IMR-90 (cell line): ENCODE data around the gene ERG. TPM values are rescaled to one million over a fixed set of nuclear protein-coding genes. Genes with fewer than 3 reads are reported as not detected.

ENCODE experiments used
- ATAC-seq: fragments of 200-7000 bp; cut with Tn5 transposase; 2 replicates; pipeline ENCODE4 v1.9.1; 2020; ENCODE audit warnings: low read depth, mild to moderate bottlenecking, moderate library complexity
- BruUV-seq: library from RNA; stranded (reverse); fragments of 400-500 nt; replicated peaks from 2 replicates; lab custom pipeline; 2021; lab: Mats Ljungman, UMichigan
- CTCF ChIA-PET: fragments of 300-600 bp; formaldehyde crosslinking; extraction: SDS; loops from one replicate; lab custom pipeline; 2021; ENCODE audit warnings: antibody characterized with exemption; lab: Yijun Ruan, JAX
- POLR2A ChIA-PET: fragments of 300-600 bp; sonication (Branson Sonifier 250); formaldehyde crosslinking; loops from one replicate; lab custom pipeline; 2022; ENCODE audit warnings: antibody characterized with exemption; ENCODE audit not compliant: unreplicated experiment; lab: Charles Lee
- DNase-seq: peaks from one replicate; pipeline ENCODE4 v3.0.0; 2013
- H2AFZ ChIP-seq: replicated peaks from 2 replicates; pipeline ENCODE3; 2013; ENCODE audit warnings: low read length, mild to moderate bottlenecking; ENCODE audit not compliant: poor library complexity
- H2AK5ac ChIP-seq: 2 replicates; pipeline ENCODE4 v1.6.1; 2013; ENCODE audit warnings: low read depth, low read length, inconsistent platforms
- H2AK9ac ChIP-seq: replicated peaks from 2 replicates; pipeline ENCODE3; 2013; ENCODE audit warnings: mild to moderate bottlenecking, low read depth, low read length, moderate library complexity; ENCODE audit not compliant: poor library complexity
- H2BK120ac ChIP-seq: 2 replicates; pipeline ENCODE4 v1.6.1; 2013; ENCODE audit warnings: low read depth, low read length, inconsistent platforms
- H2BK15ac ChIP-seq: 3 replicates; pipeline ENCODE4 v1.6.1; 2013; ENCODE audit warnings: low read depth, low read length, inconsistent platforms
- H2BK20ac ChIP-seq: 2 replicates; pipeline ENCODE4 v1.6.1; 2013; ENCODE audit warnings: low read depth, mild to moderate bottlenecking, inconsistent platforms, low read length, moderate library complexity
- H2BK5ac ChIP-seq: 2 replicates; pipeline ENCODE4 v1.6.1; 2013; ENCODE audit warnings: mild to moderate bottlenecking, low read depth, low read length, inconsistent platforms; ENCODE audit not compliant: poor library complexity, severe bottlenecking
- H3K14ac ChIP-seq: replicated peaks from 2 replicates; pipeline ENCODE4 v1.6.1; 2013; ENCODE audit warnings: low read depth, low read length, inconsistent platforms
- H3K18ac ChIP-seq: 2 replicates; pipeline ENCODE4 v1.6.1; 2013; ENCODE audit warnings: low read depth, low read length, control low read depth
- H3K23ac ChIP-seq: 2 replicates; pipeline ENCODE4 v1.6.1; 2013; ENCODE audit warnings: low read depth, low read length, inconsistent platforms
- H3K27ac ChIP-seq: 2 replicates; pipeline ENCODE4 v1.5.1; 2013; ENCODE audit warnings: mild to moderate bottlenecking, control low read depth, low read length; ENCODE audit not compliant: insufficient read depth
- H3K27me3 ChIP-seq: 2 replicates; pipeline ENCODE4 v1.6.1; 2013; ENCODE audit warnings: low read length; ENCODE audit not compliant: control insufficient read depth, insufficient read depth
- H3K36me3 ChIP-seq: 2 replicates; pipeline ENCODE4 v1.6.1; 2013; ENCODE audit warnings: low read length, mixed read lengths; ENCODE audit not compliant: control insufficient read depth, insufficient read depth
- H3K4ac ChIP-seq: 2 replicates; pipeline ENCODE4 v1.6.1; 2013; ENCODE audit warnings: low read depth, low read length, inconsistent platforms
- H3K4me1 ChIP-seq: 2 replicates; pipeline ENCODE4 v1.6.1; 2013; ENCODE audit warnings: low read length, mixed read lengths; ENCODE audit not compliant: control insufficient read depth, insufficient read depth
- H3K4me2 ChIP-seq: 2 replicates; pipeline ENCODE4 v1.6.1; 2013; ENCODE audit warnings: low read depth, mild to moderate bottlenecking, control low read depth, low read length, moderate library complexity
- H3K4me3 ChIP-seq: 2 replicates; pipeline ENCODE4 v1.5.1; 2013; ENCODE audit warnings: low read depth, mild to moderate bottlenecking, control low read depth, low read length, moderate library complexity; ENCODE audit not compliant: insufficient read depth
- H3K56ac ChIP-seq: 2 replicates; pipeline ENCODE4 v1.6.1; 2013; ENCODE audit warnings: low read length, inconsistent platforms; ENCODE audit not compliant: insufficient read depth; ENCODE audit errors: extremely low read depth
- H3K79me1 ChIP-seq, 2 experiments: 2 replicates each; pipeline ENCODE4 v1.6.1; 2013; ENCODE audit warnings: low read length in 2 of 2, inconsistent platforms in 1 of 2, low read depth in 1 of 2
- H3K9ac ChIP-seq: 2 replicates; pipeline ENCODE4 v1.6.1; 2013; ENCODE audit warnings: low read depth, low read length, control low read depth
- H3K9me1 ChIP-seq: 2 replicates; pipeline ENCODE4 v1.6.1; 2013; ENCODE audit warnings: low read length, inconsistent platforms; ENCODE audit not compliant: insufficient read depth
- H3K9me3 ChIP-seq: 2 replicates; pipeline ENCODE4 v1.6.1; 2013; ENCODE audit warnings: low read length; ENCODE audit not compliant: control insufficient read depth, insufficient read depth
- H4K20me1 ChIP-seq: 2 replicates; pipeline ENCODE4 v1.6.1; 2013; ENCODE audit warnings: low read length, inconsistent platforms; ENCODE audit not compliant: insufficient read depth
- H4K5ac ChIP-seq: 2 replicates; pipeline ENCODE4 v1.6.1; 2013; ENCODE audit warnings: mild to moderate bottlenecking, low read depth, low read length, control low read depth
- H4K8ac ChIP-seq, 2 experiments: 2 replicates each; pipeline ENCODE4 v1.6.1; 2013; ENCODE audit warnings: low read depth in 2 of 2, low read length in 2 of 2, control low read depth in 1 of 2, inconsistent platforms in 1 of 2
- H4K91ac ChIP-seq: 2 replicates; pipeline ENCODE4 v1.6.1; 2013; ENCODE audit warnings: low read depth, low read length, inconsistent platforms; ENCODE audit not compliant: insufficient read depth
- BHLHE40 ChIP-seq: fragments of 150-350 bp; IDR thresholded peaks from 2 replicates; pipeline ENCODE4 v1.6.1; 2016; ENCODE audit warnings: mild to moderate bottlenecking, low read depth, low read length
- CEBPB ChIP-seq: IDR thresholded peaks from 2 replicates; pipeline ENCODE4 v1.6.1; 2012; ENCODE audit warnings: low read depth, low read length, improper control_type of control experiment
- CHD1 ChIP-seq: IDR thresholded peaks from 2 replicates; pipeline ENCODE4 v1.6.1; 2012; ENCODE audit warnings: low read depth, low read length, improper control_type of control experiment
- CTCF ChIP-seq: conservative IDR thresholded peaks from 2 replicates; pipeline ENCODE4 v1.5.1; 2012; ENCODE audit warnings: mild to moderate bottlenecking, low read depth, low read length, improper control_type of control experiment
- ELK1 ChIP-seq: fragments of 150-350 bp; IDR thresholded peaks from 2 replicates; pipeline ENCODE4 v1.6.1; 2016; ENCODE audit warnings: low read depth, mild to moderate bottlenecking, low read length, moderate library complexity, borderline replicate concordance
- FOS ChIP-seq: fragments of 150-350 bp; IDR thresholded peaks from 2 replicates; pipeline ENCODE4 v1.6.1; 2016; ENCODE audit warnings: low read depth, low read length
- MAFK ChIP-seq: IDR thresholded peaks from 2 replicates; pipeline ENCODE4 v1.6.1; 2012; ENCODE audit warnings: low read depth, low read length, improper control_type of control experiment
- MAZ ChIP-seq: IDR thresholded peaks from 2 replicates; pipeline ENCODE4 v1.6.1; 2012; ENCODE audit warnings: low read depth, mild to moderate bottlenecking, low read length, improper control_type of control experiment, moderate library complexity, borderline replicate concordance
- MXI1 ChIP-seq: IDR thresholded peaks from 2 replicates; pipeline ENCODE4 v1.6.1; 2012; ENCODE audit warnings: low read depth, mild to moderate bottlenecking, low read length, moderate library complexity, borderline replicate concordance
- NFE2L2 ChIP-seq: fragments of 150-350 bp; IDR thresholded peaks from 2 replicates; pipeline ENCODE4 v1.6.1; 2016; ENCODE audit warnings: low read depth, mild to moderate bottlenecking, low read length
- POLR2A ChIP-seq: IDR thresholded peaks from 2 replicates; pipeline ENCODE4 v1.6.1; 2012; ENCODE audit warnings: mild to moderate bottlenecking, low read depth, low read length
- RAD21 ChIP-seq: IDR thresholded peaks from 2 replicates; pipeline ENCODE4 v1.6.1; 2012; ENCODE audit warnings: low read length, improper control_type of control experiment
- RCOR1 ChIP-seq: IDR thresholded peaks from 2 replicates; pipeline ENCODE4 v1.6.1; 2012; ENCODE audit warnings: mild to moderate bottlenecking, low read length, improper control_type of control experiment; ENCODE audit not compliant: insufficient replicate concordance
- RFX5 ChIP-seq: IDR thresholded peaks from 2 replicates; pipeline ENCODE4 v1.8.0; 2012; ENCODE audit warnings: low read depth, mild to moderate bottlenecking, low read length, moderate library complexity
- SMC3 ChIP-seq: fragments of 150-350 bp; IDR thresholded peaks from 2 replicates; pipeline ENCODE4 v1.6.1; 2016; ENCODE audit warnings: low read depth, mild to moderate bottlenecking, antibody characterized with exemption, low read length, moderate library complexity
- USF2 ChIP-seq: fragments of 150-350 bp; IDR thresholded peaks from 2 replicates; pipeline ENCODE4 v1.6.1; 2017; ENCODE audit warnings: mild to moderate bottlenecking, antibody characterized with exemption, low read length, low read depth
- WGBS, 2 experiments: methylation state at CpG; one replicate each; pipeline versions ENCODE4 v1.1.5 to v1.1.7; 2013; ENCODE audit warnings: missing lambda C conversion rate in 2 of 2; ENCODE audit not compliant: insufficient read length in 1 of 2; ENCODE audit errors: extremely low coverage in 2 of 2; 5-methylcytosine and 5-hydroxymethylcytosine counted together
- dilution Hi-C: fragments of 300-500 bp; cut with HindIII; formaldehyde crosslinking; loops from one replicate; pipeline ENCODE4 v1.14.3; 2018; ENCODE audit warnings: low sequenced_read_pairs; ENCODE audit not compliant: unreplicated experiment
- in situ Hi-C: fragments of 300-500 bp; cut with MboI; formaldehyde crosslinking; loops from 3 replicates; pipeline ENCODE4 v1.14.3; 2019; ENCODE audit warnings: low sequenced_read_pairs, inconsistent platforms, mixed read lengths
- intact Hi-C: fragments of 100-400 bp; cut with micrococcal nuclease; formaldehyde crosslinking; loops from 2 replicates; pipeline ENCODE4 v1.10.0; 2022
- polyA plus RNA-seq, 3 experiments: library from polyadenylated mRNA; depleted of rRNA; stranded (reverse); fragments of >200 nt; gene quantifications; 2 replicates each; pipeline ENCODE4 v1.2.3, GENCODE V29; 2012; ENCODE audit warnings: low replicate concordance in 1 of 3
- total RNA-seq: library from RNA; depleted of rRNA; stranded (reverse); fragments of >200 nt; gene quantifications from 2 replicates; pipeline ENCODE4 v1.2.3, GENCODE V29; 2012

ERG gene
- total and polyA plus RNA-seq, 2 of the 4 experiments (the other 2 are of a cell fraction): not detected

GRCh38 chr21:38409907-38410306 is 88.4 kb downstream of the ERG start:
- WGBS, 2 experiments: no CpG with 5 or more reads among the region's 3 CpGs
- Histone ChIP-seq H3K79me1 (no peaks in the 10 kb centered on the region), H2AK9ac (no peak overlapping the region), H3K9ac (no peak overlapping the region), H3K18ac (no peak overlapping the region), H2AFZ (no peak overlapping the region), H4K91ac (no peak overlapping the region), H4K20me1 (no peaks in the 10 kb centered on the region), H3K9me1 (no peaks in the 10 kb centered on the region), H3K9me3 (no peaks in the 10 kb centered on the region), H2BK120ac (no peak overlapping the region), H3K27ac (no peak overlapping the region), H4K5ac (no peak overlapping the region), H3K4ac (no peak overlapping the region), H3K56ac (no peak overlapping the region), H2BK20ac (no peak overlapping the region), H2AK5ac (no peak overlapping the region), H3K27me3 (peaks cover 4% of the 10 kb centered on the region), H2BK15ac (no peak overlapping the region), H3K36me3 (no peaks in the 10 kb centered on the region), H3K4me1 (no peaks in the 10 kb centered on the region), H4K8ac (no peak overlapping the region), H3K4me3 (no peak overlapping the region), H3K4me2 (no peak overlapping the region), H3K14ac (no peak overlapping the region), H2BK5ac (no peak overlapping the region), H3K23ac (no peak overlapping the region)
- DNase-seq (no peak), ATAC-seq (no peak)
- dilution Hi-C loops (no loop called here), intact Hi-C loops (loop anchor here (10.0 kb wide), 1 partner anchor 1145 kb away; no protein-coding TSS in a partner anchor), in situ Hi-C loops (no loop called here)
- BruUV-seq: no TSS peak
- ChIA-PET POLR2A (no interaction called here), CTCF (no interaction called here)
- TF ChIP-seq RFX5: no peak
- no peak for TF ChIP-seq SMC3
- no peak for TF ChIP-seq CTCF
- no peak for TF ChIP-seq RAD21
- no peak for TF ChIP-seq USF2
- TF ChIP-seq NFE2L2: no peak
- TF ChIP-seq FOS: no peak
- no peak for TF ChIP-seq RCOR1
- no peak for TF ChIP-seq CHD1
- no peak for TF ChIP-seq MXI1
- no peak for TF ChIP-seq CEBPB
- TF ChIP-seq POLR2A: no peak
- TF ChIP-seq ELK1: no peak
- TF ChIP-seq MAFK: no peak
- no peak for TF ChIP-seq MAZ
- TF ChIP-seq BHLHE40: no peak
